Measurements from ENCODE around the gene RCSD1.

RCSD1 gene

DNA sequence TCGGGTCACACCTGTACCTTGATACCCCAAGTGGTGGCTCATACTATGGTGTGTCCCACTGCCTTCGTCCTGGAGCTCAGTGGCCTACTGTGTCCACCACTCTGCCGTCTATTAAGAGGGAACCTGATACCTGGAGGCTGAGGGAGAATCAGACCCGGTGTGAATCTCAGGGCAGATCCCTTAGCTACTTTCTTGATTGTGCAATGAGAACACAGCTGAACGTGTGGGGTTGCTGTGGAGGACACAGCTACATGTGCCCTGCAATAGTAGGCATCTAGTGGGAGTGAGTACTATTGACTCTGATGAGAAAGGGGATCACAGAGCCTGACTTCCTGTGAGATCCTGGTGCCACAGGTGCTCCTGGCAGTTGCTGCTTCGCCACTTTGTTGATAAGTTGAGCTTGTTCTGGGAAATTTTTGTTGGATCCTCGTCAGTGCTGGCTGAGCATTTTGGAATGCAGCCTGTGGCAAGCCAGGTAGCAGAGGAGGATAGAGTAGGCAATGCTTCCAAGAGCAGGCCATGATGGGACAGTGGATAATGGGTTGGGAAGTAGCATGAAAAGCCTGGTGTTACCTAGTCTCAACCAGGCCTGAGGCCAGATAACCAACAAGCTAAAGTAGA lies 63.5 kb downstream of the RCSD1 start:
- in situ Hi-C loops (cut with HindIII; ENCODE audit: low pct_ligation_motif_present, low sequenced_read_pairs), result no loop called here
- Histone ChIP-seq H3K36me3 (replicated peaks) (no peaks in the 10 kb centered on the region), H3K27ac (no peak overlapping the region), H3K4me3 (ENCODE audit: low read depth, low read length) (no peak overlapping the region), H3K27me3 (replicated peaks) (no peaks in the 10 kb centered on the region)
- no peak for DNase-seq
- TF ChIP-seq, protein P1, sequence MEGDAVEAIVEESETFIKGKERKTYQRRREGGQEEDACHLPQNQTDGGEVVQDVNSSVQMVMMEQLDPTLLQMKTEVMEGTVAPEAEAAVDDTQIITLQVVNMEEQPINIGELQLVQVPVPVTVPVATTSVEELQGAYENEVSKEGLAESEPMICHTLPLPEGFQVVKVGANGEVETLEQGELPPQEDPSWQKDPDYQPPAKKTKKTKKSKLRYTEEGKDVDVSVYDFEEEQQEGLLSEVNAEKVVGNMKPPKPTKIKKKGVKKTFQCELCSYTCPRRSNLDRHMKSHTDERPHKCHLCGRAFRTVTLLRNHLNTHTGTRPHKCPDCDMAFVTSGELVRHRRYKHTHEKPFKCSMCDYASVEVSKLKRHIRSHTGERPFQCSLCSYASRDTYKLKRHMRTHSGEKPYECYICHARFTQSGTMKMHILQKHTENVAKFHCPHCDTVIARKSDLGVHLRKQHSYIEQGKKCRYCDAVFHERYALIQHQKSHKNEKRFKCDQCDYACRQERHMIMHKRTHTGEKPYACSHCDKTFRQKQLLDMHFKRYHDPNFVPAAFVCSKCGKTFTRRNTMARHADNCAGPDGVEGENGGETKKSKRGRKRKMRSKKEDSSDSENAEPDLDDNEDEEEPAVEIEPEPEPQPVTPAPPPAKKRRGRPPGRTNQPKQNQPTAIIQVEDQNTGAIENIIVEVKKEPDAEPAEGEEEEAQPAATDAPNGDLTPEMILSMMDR (IDR thresholded peaks at IDR 0.05; ENCODE audit: low read depth, low read length, missing control alignments), result no peak

GRCh38 chr1:167694691-167695090 lies 64.7 kb downstream of the RCSD1 start:
- Histone ChIP-seq H3K36me3 (replicated peaks) (no peaks in the 10 kb centered on the region), H3K27ac (no peak overlapping the region), H3K27me3 (replicated peaks) (no peaks in the 10 kb centered on the region), H3K4me3 (ENCODE audit: low read depth, low read length) (no peak overlapping the region)
- in situ Hi-C loops (cut with HindIII; ENCODE audit: low pct_ligation_motif_present, low sequenced_read_pairs), result no loop called here
- DNase-seq, result no peak
- TF ChIP-seq, protein P1 (IDR thresholded peaks at IDR 0.05; ENCODE audit: low read depth, low read length, missing control alignments), result no peak

GRCh38 chr1:167695147-167695546 lies 65.1 kb downstream of the RCSD1 start:
- Histone ChIP-seq H3K36me3 (replicated peaks) (no peaks in the 10 kb centered on the region), H3K27ac (no peak overlapping the region), H3K4me3 (ENCODE audit: low read depth, low read length) (no peak overlapping the region), H3K27me3 (replicated peaks) (no peaks in the 10 kb centered on the region)
- TF ChIP-seq, protein P1 (IDR thresholded peaks at IDR 0.05; ENCODE audit: low read depth, low read length, missing control alignments), result no peak
- in situ Hi-C loops (cut with HindIII; ENCODE audit: low pct_ligation_motif_present, low sequenced_read_pairs), result no loop called here
- DNase-seq, result no peak

DNA sequence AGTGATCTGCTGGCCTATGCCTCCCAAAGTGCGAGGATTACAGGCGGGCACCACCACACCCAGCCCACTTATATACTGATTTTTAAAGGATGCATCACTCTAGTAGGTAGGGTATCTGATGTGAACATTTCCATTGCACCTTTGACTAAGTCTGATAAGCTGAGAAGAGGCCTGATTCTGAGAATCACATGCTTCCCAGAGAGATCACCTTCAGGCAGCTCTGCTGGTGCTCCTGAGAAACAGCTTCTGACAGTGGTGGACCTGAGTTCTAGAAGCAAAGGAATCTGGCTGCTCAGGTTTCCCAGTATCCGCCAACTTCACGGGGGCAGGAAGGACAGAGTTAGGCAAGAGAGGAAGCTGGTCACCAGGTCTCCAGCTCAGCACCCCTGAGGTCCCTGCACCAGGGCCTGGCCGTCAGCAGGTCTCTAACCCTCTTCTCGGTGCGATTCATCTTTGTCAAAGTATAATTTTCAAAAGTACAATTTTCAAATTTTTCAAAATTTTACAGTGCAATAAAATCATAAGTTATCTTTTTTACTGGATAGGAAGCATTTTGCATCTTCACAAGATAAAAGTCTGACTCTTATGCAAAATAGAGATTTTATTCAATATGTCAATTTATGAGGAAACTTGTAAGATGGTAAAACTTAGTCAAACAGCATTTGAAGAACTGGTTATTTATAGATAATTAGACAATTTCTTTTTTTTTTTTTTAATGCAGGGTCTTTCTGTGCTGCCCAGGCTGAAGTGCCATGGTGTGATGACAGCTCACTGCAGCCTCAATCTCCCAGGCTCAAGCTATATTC lies 65.9 kb downstream of the RCSD1 start:
- Histone ChIP-seq H3K27me3 (replicated peaks) (no peaks in the 10 kb centered on the region), H3K4me3 (ENCODE audit: low read depth, low read length) (no peak overlapping the region), H3K36me3 (replicated peaks) (no peaks in the 10 kb centered on the region), H3K27ac (no peak overlapping the region)
- TF ChIP-seq, protein P1 (IDR thresholded peaks at IDR 0.05; ENCODE audit: low read depth, low read length, missing control alignments), result no peak
- DNase-seq, result no peak
- in situ Hi-C loops (cut with HindIII; ENCODE audit: low pct_ligation_motif_present, low sequenced_read_pairs), result no loop called here

DNA sequence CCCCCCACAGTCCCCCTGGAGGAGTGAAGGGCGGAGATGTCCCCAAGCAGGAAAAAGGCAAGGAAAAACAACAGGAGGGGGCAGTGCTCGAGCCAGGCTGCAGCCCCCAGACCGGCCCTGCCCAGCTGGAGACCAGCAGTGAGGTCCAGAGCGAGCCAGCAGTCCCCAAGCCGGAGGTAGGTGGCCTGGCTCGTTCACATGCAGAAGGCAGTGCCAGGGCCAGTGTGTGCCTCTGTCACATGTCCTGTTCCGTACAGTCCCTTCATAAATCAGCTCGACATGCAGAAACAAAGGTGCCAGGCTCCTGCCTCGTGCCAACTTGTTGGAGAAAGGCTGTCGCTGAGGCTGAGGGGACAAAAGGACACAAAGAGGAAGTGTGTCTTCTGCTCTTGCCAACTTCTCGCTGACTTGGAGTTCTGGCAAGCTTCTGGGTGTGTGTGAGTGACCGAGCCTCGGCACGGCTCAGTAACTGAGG lies 67.7 kb downstream of the RCSD1 start:
- no peak for DNase-seq
- H3K4me3 ChIP-seq (ENCODE audit: low read depth, low read length), result no peak overlapping the region
- H3K36me3 ChIP-seq (replicated peaks), result no peaks in the 10 kb centered on the region
- in situ Hi-C loops (cut with HindIII; ENCODE audit: low pct_ligation_motif_present, low sequenced_read_pairs), result no loop called here
- TF ChIP-seq, protein P1 (IDR thresholded peaks at IDR 0.05; ENCODE audit: low read depth, low read length, missing control alignments), result no peak
- H3K27me3 ChIP-seq (replicated peaks), result no peaks in the 10 kb centered on the region
- H3K27ac ChIP-seq, result no peak overlapping the region
